Superior temporal gyrus (tissue), 1 donor: ENCODE data around the gene ANGPTL8.

Experiments used
- DNase-seq: peaks from one replicate; pipeline ENCODE4 v3.0.0-alpha.2; 2016; ENCODE audit errors: extremely low spot score

ANGPTL8 gene

GRCh38 chr19:11291415-11291814, 52.0 kb downstream of the ANGPTL8 start:
- DNase-seq = no peak
